Stomach (tissue), 9 donors: Measurements from ENCODE around the gene CCNQ. TPM values are rescaled to one million over a fixed set of nuclear protein-coding genes. Genes with fewer than 3 reads are reported as not detected.

Experiments used
- DNase-seq, 2 donors: peaks; one replicate each; pipeline versions ENCODE4 v3.0.0 to v3.0.0-alpha.2; 2013 to 2019
- H3K27ac ChIP-seq, 5 donors: fragments of 200-600 bp in 4 of 5; sonication (generic) in 4 of 5; one replicate each; pipeline ENCODE4 v1.5.1; 2013 to 2019; ENCODE audit warnings: mild to moderate bottlenecking in 1 of 5, moderate library complexity in 1 of 5
- H3K27me3 ChIP-seq, 3 donors: fragments of 200-600 bp; sonication (generic); one replicate each; pipeline ENCODE4 v1.5.1; 2017 to 2019; ENCODE audit warnings: mixed run types in 1 of 3
- H3K36me3 ChIP-seq, 4 donors: fragments of 200-600 bp; sonication (generic); 1 replicate in 3 of 4; 2 replicates in 1 of 4; pipeline ENCODE4 v1.5.1; 2016 to 2019
- H3K4me1 ChIP-seq, 4 donors: fragments of 200-600 bp; sonication (generic); one replicate each; pipeline ENCODE4 v1.5.1; 2016 to 2019
- H3K4me3 ChIP-seq, 4 donors: fragments of 200-600 bp; sonication (generic) in 3 of 4; one replicate each; pipeline ENCODE4 v1.5.1; 2016 to 2019; ENCODE audit warnings: mild to moderate bottlenecking in 1 of 4
- H3K9me3 ChIP-seq, 4 donors: fragments of 200-600 bp; sonication (generic); one replicate each; pipeline ENCODE4 v1.5.1; 2016 to 2019
- EP300 ChIP-seq: sonication (generic); formaldehyde crosslinking; IDR thresholded peaks from one replicate; pipeline ENCODE4 v1.6.1; 2017; ENCODE audit warnings: antibody characterized with exemption
- POLR2A ChIP-seq, 4 donors: fragments of 450-650 bp; IDR thresholded peaks; one replicate each; pipeline ENCODE4 v1.6.1; 2016; ENCODE audit warnings: antibody characterized with exemption in 4 of 4, control low read depth in 2 of 4, mild to moderate bottlenecking in 1 of 4, moderate library complexity in 1 of 4
- POLR2AphosphoS5 ChIP-seq, 3 donors: sonication (generic); formaldehyde crosslinking; IDR thresholded peaks; one replicate each; pipeline ENCODE4 v1.6.1; 2016; ENCODE audit warnings: antibody characterized with exemption in 3 of 3
- WGBS, 5 donors: extraction: QIAGEN DNeasy Blood & Tissue Kit in 3 of 5; methylation state at CpG; one replicate each; pipeline versions ENCODE4 v1.1.5 to v1.1.7; 2013 to 2018; 5-methylcytosine and 5-hydroxymethylcytosine counted together
- intact Hi-C: fragments of 100-400 bp; cut with DNase I; formaldehyde crosslinking; loops from one replicate; pipeline ENCODE4 v1.15.1; 2023; ENCODE audit warnings: low total_unique reads
- polyA plus RNA-seq, 3 donors: library from polyadenylated mRNA; stranded (reverse); fragments of 200-250 nt; gene quantifications; one replicate each; pipeline ENCODE4 v1.2.3, GENCODE V29; 2013
- total RNA-seq, 5 donors: library from RNA; depleted of rRNA; stranded (reverse); fragments of >200 nt; gene quantifications; one replicate each; pipeline versions ENCODE4 v1.1.0 to v1.2.3, GENCODE V29; 2014 to 2016
- TF ChIP-seq, protein P1 (sequence below), 7 experiments: fragments of 450-650 bp in 4 of 7; fragments of 200-600 bp in 3 of 7; sonication (generic) in 3 of 7; IDR thresholded peaks; one replicate each; pipeline ENCODE4 v1.5.1; 2016 to 2019; ENCODE audit warnings: antibody characterized with exemption in 7 of 7, control low read depth in 2 of 7, mild to moderate bottlenecking in 1 of 7
- donor health status: healthy with polysubstance abuse.
- donor health status: Bipolar disorder and iron deficiency.
- donor health status: healthy.

CCNQ gene
- total and polyA plus RNA-seq, 8 donors: 0.58 to 55.4 (median 26.2) TPM; not detected in 1

GRCh38 chrX:153611298-153612095 lies 12.6 kb upstream of the CCNQ start:
- H3K27me3 ChIP-seq: peaks cover 0 to 42% (median 5%) of the 10 kb centered on the region in 3 donors

GRCh38 chrX:153610836-153611213 lies 11.9 kb upstream of the CCNQ start:
- Histone ChIP-seq H3K4me1 (peaks cover 0 to 13% (median 9%) of the 10 kb centered on the region in 4 donors), H3K27me3 (peaks cover 0 to 42% (median 5%) of the 10 kb centered on the region in 3 donors), H3K36me3 (no peaks in the 10 kb centered on the region), H3K4me3 (peak overlapping the region in 2 of 4 donors; percentile 45 to 53), H3K9me3 (peaks cover 0 to 13% (median 4%) of the 10 kb centered on the region in 4 donors), H3K27ac (peak overlapping the region in 1 of 5 donors; percentile 17)
- TF ChIP-seq EP300 (no peak), POLR2A (IDR thresholded peaks at IDR 0.05) (no peak), POLR2AphosphoS5 (IDR thresholded peaks at IDR 0.05) (no peak)
- TF ChIP-seq, protein P1, sequence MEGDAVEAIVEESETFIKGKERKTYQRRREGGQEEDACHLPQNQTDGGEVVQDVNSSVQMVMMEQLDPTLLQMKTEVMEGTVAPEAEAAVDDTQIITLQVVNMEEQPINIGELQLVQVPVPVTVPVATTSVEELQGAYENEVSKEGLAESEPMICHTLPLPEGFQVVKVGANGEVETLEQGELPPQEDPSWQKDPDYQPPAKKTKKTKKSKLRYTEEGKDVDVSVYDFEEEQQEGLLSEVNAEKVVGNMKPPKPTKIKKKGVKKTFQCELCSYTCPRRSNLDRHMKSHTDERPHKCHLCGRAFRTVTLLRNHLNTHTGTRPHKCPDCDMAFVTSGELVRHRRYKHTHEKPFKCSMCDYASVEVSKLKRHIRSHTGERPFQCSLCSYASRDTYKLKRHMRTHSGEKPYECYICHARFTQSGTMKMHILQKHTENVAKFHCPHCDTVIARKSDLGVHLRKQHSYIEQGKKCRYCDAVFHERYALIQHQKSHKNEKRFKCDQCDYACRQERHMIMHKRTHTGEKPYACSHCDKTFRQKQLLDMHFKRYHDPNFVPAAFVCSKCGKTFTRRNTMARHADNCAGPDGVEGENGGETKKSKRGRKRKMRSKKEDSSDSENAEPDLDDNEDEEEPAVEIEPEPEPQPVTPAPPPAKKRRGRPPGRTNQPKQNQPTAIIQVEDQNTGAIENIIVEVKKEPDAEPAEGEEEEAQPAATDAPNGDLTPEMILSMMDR (IDR thresholded peaks at IDR 0.05): no peak
- intact Hi-C loops: no loop called here
- no peak for DNase-seq
- WGBS, 5 donors: 74 to 89% (median 85%) methylated on average over 3 to 9 of the region's 9 CpGs

More at GRCh38 chrX:153611298-153612095, 12.6 kb upstream of the CCNQ start:
- TF ChIP-seq, protein P1 (IDR thresholded peaks at IDR 0.05): no peak
- no peak for TF ChIP-seq POLR2A (IDR thresholded peaks at IDR 0.05)
- TF ChIP-seq EP300: no peak
- TF ChIP-seq POLR2AphosphoS5 (IDR thresholded peaks at IDR 0.05): no peak
- H3K27ac ChIP-seq: no peak overlapping the region
- no peak for DNase-seq
- peaks cover 0 to 13% (median 9%) of the 10 kb centered on the region in 4 donors for H3K4me1 ChIP-seq
- intact Hi-C loops: no loop called here
- H3K4me3 ChIP-seq: no peak overlapping the region
- H3K9me3 ChIP-seq: peaks cover 0 to 13% (median 4%) of the 10 kb centered on the region in 4 donors
- no peaks in the 10 kb centered on the region for H3K36me3 ChIP-seq
- WGBS, 5 donors: 63 to 74% (median 71%) methylated on average over 8 to 14 of the region's 14 CpGs

DNA sequence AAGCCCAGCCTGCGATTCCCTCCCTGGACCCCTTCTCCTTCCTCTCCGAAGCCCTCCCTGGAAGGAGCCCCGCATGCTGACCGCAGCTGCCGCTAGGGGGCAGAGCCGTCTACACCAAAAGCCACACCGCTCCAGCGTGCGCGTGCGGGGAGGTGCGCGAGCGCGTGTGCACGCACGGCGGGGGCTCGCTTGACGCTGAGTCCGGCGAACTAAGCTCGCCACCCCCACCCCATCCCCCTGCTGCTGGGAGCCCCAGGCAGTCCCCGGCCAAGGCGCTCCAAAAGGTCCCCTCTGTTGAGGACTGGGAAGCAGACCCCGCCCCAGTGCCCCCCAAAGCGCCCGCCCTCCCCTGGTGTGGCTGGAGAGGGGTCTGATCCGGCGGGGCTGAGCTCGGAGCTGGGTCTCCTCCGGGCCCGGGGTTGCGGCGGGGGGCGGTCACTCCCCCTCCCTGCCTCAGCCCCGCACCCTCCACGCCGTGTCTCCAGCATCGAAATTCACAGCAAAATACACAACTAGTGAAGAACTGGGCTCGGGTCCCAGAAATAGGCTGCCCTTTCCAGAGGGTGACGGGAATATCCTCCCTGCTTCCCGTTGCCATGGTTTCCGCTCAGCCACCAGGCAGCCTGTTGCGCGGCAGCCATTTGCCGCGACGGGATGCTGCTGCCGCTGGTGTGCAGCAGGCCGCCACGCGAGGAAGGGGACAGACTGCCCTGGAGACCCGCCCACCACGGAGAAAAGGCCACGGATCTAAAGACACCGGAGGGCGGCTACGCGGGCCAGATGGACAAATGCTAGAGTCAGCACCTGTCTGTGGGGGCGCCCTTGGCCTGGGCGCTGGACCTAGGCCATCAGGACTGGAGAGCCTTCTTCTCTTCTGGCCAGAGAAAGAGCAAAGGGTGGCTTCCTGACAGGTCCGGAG lies 11.2 kb upstream of the CCNQ start:
- Histone ChIP-seq H3K4me1 (peaks cover 0 to 13% (median 9%) of the 10 kb centered on the region in 4 donors), H3K9me3 (peaks cover 0 to 13% (median 4%) of the 10 kb centered on the region in 4 donors), H3K36me3 (no peaks in the 10 kb centered on the region), H3K27me3 (peaks cover 0 to 42% (median 5%) of the 10 kb centered on the region in 3 donors), H3K4me3 (peak overlapping the region; percentile 37 to 53 (median 42)), H3K27ac (peak overlapping the region in 2 of 5 donors; percentile 17 to 49)
- peak; percentile 69 to 91 for DNase-seq
- intact Hi-C loops: no loop called here
- TF ChIP-seq, protein P1 (IDR thresholded peaks at IDR 0.05): peak in 5 of 7 experiments; percentile 40 to 74 (median 60)
- no peak for TF ChIP-seq EP300
- WGBS, 5 donors: 5 to 28% (median 17%) methylated on average over 27 to 63 of the region's 63 CpGs; no CpG with 5 or more reads in 1 of the 5 donors

DNA sequence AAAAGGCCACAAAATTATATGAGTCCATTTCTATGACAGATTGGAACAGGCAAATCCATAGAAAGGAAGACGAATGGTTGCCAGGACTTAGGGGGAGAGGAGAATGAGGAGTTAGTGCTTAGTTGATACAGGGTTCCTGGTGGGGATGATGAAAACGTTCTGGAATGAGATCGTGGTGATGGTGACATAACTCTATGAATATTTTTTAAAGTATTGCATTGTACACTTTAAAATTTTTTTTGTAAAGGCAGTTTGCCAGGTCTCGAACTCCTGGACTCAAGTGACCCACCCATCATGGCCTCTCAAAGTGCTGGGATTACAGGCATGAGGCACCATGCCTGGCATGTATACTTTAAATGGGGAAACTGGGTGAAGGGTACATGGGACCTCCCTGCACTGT lies 9.9 kb upstream of the CCNQ start:
- intact Hi-C loops: no loop called here
- Histone ChIP-seq H3K27me3 (peaks cover 0 to 29% (median 5%) of the 10 kb centered on the region in 3 donors), H3K4me1 (peaks cover 0 to 13% (median 9%) of the 10 kb centered on the region in 4 donors), H3K36me3 (no peaks in the 10 kb centered on the region), H3K9me3 (peaks cover 0 to 5% (median 1%) of the 10 kb centered on the region in 4 donors), H3K27ac (no peak overlapping the region), H3K4me3 (no peak overlapping the region)
- TF ChIP-seq EP300 (no peak), POLR2AphosphoS5 (IDR thresholded peaks at IDR 0.05) (no peak), POLR2A (IDR thresholded peaks at IDR 0.05) (no peak)
- TF ChIP-seq, protein P1 (IDR thresholded peaks at IDR 0.05): no peak
- no peak for DNase-seq
- WGBS, 5 donors: 56 to 68% (median 65%) methylated on average over 4 of the region's 4 CpGs
